SK-N-MC (cell line): ENCODE measurements around the gene CPT2.

Experiments used
- EZH2 ChIP-seq: fragments of 200-600 bp; sonication (generic); IDR thresholded peaks from one replicate; pipeline ENCODE4 v1.6.1; 2017; ENCODE audit warnings: antibody characterized with exemption
- FOXP2 ChIP-seq: optimal IDR thresholded peaks from 2 replicates; pipeline ENCODE3; 2011; ENCODE audit warnings: mild to moderate bottlenecking, moderate library complexity; ENCODE audit not compliant: insufficient read depth; ENCODE audit errors: extremely low read length, control extremely low read depth
- POLR2AphosphoS5 ChIP-seq: IDR thresholded peaks from 2 replicates; pipeline ENCODE4 v1.6.1; 2012; ENCODE audit warnings: mild to moderate bottlenecking, low read depth, low read length, borderline replicate concordance

GRCh38 chr1:53220962-53221286, 24.3 kb downstream of the CPT2 start:
- TF ChIP-seq POLR2AphosphoS5 (no peak), EZH2 (no peak), FOXP2 (no peak)
